Neutrophil (primary cell): ENCODE results near the gene RAG2.

Source experiments
- H3K27ac ChIP-seq: fragments of 200-600 bp; sonication (generic); 2 replicates; pipeline ENCODE4 v1.5.1; 2016; ENCODE audit warnings: mild to moderate bottlenecking, moderate library complexity
- H3K27me3 ChIP-seq: fragments of 200-600 bp; sonication (generic); 2 replicates; pipeline ENCODE4 v1.6.0; 2016; ENCODE audit warnings: mild to moderate bottlenecking
- H3K36me3 ChIP-seq: fragments of 200-600 bp; sonication (generic); 2 replicates; pipeline ENCODE4 v1.5.1; 2017
- H3K4me1 ChIP-seq, 2 experiments: fragments of 200-600 bp in 1 of 2; sonication (generic) in 1 of 2; 1 replicate in 1 of 2; 2 replicates in 1 of 2; pipeline versions ENCODE4 v1.5.1 to v1.6.1; 2013 to 2016; ENCODE audit warnings: low read depth in 1 of 2, low read length in 1 of 2, mild to moderate bottlenecking in 1 of 2, moderate library complexity in 1 of 2; ENCODE audit not compliant: control insufficient read depth in 1 of 2, insufficient read depth in 1 of 2
- H3K4me3 ChIP-seq, 2 experiments: fragments of 200-600 bp in 1 of 2; sonication (generic) in 1 of 2; 1 replicate in 1 of 2; 2 replicates in 1 of 2; pipeline ENCODE4 v1.5.1; 2013 to 2016; ENCODE audit warnings: low read depth in 1 of 2, low read length in 1 of 2, mild to moderate bottlenecking in 1 of 2, moderate library complexity in 1 of 2
- H3K9me3 ChIP-seq: fragments of 200-600 bp; sonication (generic); 2 replicates; pipeline ENCODE4 v1.5.1; 2016
- TF ChIP-seq, protein P1 (sequence below): fragments of 200-600 bp; sonication (generic); IDR thresholded peaks from 2 replicates; pipeline ENCODE4 v1.5.1; 2016; ENCODE audit warnings: antibody characterized with exemption

RAG2 gene

DNA sequence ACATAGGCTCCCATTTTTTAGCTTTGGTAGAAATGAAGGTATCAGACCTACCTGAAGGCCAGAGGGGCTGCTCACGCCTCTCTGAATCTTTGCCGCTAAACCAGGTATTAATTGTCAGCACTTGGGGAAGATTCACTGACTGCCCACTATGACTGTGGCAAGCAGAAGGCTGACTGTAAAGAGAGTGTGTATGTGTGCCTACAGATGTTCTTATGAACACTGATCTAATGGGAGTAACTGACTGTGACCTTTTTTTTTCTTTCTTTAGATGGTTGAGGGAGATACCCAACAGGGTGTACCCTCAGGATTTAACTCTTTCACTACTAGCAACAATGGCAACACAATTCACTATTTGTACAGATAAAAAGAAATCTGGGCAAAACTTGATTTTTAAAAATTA is at the start of gene RAG2:
Gene RAG2, minus strand, starts transcription at position 186 of the 400 bp plus-strand sequence. CDS start 4,068 bp downstream, outside the sequence.
- H3K4me1 ChIP-seq = peaks cover 9 to 27% of the 10 kb centered on the region in 2 experiments
- TF ChIP-seq, protein P1, sequence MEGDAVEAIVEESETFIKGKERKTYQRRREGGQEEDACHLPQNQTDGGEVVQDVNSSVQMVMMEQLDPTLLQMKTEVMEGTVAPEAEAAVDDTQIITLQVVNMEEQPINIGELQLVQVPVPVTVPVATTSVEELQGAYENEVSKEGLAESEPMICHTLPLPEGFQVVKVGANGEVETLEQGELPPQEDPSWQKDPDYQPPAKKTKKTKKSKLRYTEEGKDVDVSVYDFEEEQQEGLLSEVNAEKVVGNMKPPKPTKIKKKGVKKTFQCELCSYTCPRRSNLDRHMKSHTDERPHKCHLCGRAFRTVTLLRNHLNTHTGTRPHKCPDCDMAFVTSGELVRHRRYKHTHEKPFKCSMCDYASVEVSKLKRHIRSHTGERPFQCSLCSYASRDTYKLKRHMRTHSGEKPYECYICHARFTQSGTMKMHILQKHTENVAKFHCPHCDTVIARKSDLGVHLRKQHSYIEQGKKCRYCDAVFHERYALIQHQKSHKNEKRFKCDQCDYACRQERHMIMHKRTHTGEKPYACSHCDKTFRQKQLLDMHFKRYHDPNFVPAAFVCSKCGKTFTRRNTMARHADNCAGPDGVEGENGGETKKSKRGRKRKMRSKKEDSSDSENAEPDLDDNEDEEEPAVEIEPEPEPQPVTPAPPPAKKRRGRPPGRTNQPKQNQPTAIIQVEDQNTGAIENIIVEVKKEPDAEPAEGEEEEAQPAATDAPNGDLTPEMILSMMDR = no peak
- no peaks in the 10 kb centered on the region for H3K36me3 ChIP-seq
- H3K27ac ChIP-seq = no peak within 1 kb of the TSS
- no peak within 1 kb of the TSS for H3K4me3 ChIP-seq
- H3K9me3 ChIP-seq = no peaks in the 10 kb centered on the region
- H3K27me3 ChIP-seq = peaks cover 7% of the 10 kb centered on the region

DNA sequence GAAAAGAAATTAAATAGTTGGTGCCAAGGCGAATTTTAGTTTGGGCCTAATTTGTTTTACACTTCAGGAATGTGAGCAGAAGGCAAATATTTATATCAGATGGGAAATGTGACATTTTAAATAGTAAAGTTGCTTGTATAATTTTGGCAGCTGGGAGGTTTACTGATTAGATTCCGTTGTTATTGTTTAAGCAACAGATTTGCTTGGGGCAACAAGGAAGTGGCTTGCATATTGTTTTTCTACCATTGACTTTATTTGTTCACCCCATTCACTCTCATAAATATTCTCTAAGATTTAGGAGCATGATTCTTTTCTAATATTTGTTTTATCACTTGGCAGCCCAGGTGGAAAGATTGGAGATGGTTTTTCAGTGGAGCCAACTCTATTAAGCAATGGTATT is 40.5 kb upstream of the RAG2 start:
- H3K27me3 ChIP-seq = no peaks in the 10 kb centered on the region
- H3K9me3 ChIP-seq = no peaks in the 10 kb centered on the region
- no peaks in the 10 kb centered on the region for H3K4me1 ChIP-seq
- H3K36me3 ChIP-seq = no peaks in the 10 kb centered on the region
- no peak overlapping the region for H3K4me3 ChIP-seq
- TF ChIP-seq, protein P1 = no peak
- no peak overlapping the region for H3K27ac ChIP-seq

DNA sequence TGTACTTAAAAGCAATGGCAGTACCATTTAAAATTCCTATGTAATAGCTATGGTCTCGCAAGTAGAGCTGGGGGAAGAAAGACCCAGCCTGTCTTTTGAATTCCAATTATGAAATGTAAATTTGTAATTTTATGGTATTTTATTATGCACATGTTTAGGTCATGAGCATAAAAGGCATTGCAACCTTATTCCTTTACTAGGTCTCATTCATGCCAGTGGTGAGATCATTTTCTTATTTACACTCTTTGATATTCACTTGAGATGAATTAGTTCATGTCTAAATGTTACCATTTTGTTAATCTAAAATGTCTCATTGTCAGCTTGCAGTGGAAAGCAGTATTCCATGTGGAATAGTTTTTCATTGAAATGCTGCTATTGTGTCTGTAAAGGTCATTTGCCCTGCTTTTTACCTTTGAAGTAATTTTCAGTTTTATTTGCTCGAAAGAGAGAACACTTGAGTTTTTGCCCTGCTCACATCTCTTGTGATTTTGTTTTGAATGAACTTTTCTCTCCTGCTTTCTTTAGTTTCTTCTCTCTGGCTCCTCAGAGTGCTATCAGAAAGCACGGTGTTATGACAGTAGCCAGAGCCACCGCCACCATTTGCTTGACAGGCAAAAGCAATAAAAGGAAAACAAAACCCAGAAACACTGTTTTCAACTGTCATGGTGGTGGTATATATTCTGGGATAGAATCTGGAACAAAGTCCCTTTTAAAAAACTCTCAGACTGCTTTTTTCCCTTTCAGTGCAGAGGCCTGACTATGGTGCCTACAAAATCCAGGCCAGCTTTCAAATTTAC is 37.2 kb upstream of the RAG2 start:
- H3K4me3 ChIP-seq = no peak overlapping the region
- H3K36me3 ChIP-seq = no peaks in the 10 kb centered on the region
- H3K27me3 ChIP-seq = no peaks in the 10 kb centered on the region
- no peaks in the 10 kb centered on the region for H3K9me3 ChIP-seq
- no peaks in the 10 kb centered on the region for H3K4me1 ChIP-seq
- TF ChIP-seq, protein P1 = no peak
- no peak overlapping the region for H3K27ac ChIP-seq

DNA sequence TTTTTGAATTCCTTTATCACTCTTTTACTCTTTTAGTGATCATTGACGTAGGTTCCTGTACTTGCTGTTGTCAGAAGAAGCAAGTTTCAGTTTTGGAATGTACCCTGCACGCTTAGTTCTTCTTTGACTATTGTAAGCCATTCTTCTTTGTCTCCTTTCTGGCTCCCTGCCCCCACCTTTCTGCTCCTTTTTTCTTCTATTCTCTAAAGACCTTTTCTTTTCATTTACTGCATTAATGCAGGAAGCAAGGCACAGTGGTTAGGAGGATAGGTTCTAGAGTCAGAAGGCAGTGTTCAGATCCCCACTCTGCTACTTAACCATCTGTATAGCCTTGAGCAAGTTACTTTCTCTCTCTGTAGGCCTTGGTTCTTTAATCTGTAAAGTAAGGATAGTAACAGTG is 33.7 kb upstream of the RAG2 start:
- no peaks in the 10 kb centered on the region for H3K36me3 ChIP-seq
- H3K9me3 ChIP-seq = no peaks in the 10 kb centered on the region
- H3K27ac ChIP-seq = no peak overlapping the region
- no peaks in the 10 kb centered on the region for H3K27me3 ChIP-seq
- TF ChIP-seq, protein P1 = no peak
- no peak overlapping the region for H3K4me3 ChIP-seq
- no peaks in the 10 kb centered on the region for H3K4me1 ChIP-seq

DNA sequence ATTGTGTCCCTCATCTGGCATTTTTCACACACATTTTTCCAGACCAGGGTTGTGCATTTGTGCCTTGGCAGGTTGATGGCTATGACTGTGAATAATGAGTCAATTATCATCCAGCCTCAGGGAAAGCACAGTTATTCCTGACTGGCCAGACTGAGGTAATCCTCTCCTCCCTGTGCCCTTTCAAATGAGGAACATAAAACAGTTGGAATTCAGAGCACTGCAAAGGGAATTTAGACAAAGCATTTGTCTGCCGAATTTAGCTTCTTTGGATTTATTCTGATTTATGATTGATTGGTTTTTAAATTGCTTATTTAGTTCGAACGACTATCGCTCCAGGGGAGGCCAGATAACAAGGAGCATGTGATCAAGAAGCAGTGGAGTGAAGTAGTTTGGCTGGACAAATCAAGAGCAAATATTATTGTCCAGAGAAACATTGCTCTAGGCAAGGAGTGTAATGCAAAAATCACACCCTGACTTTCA is 30.8 kb upstream of the RAG2 start:
- Histone ChIP-seq H3K36me3 (no peaks in the 10 kb centered on the region), H3K9me3 (no peaks in the 10 kb centered on the region), H3K4me3 (no peak overlapping the region), H3K4me1 (no peaks in the 10 kb centered on the region), H3K27me3 (no peaks in the 10 kb centered on the region), H3K27ac (no peak overlapping the region)
- TF ChIP-seq, protein P1 = no peak
